SK-N-MC (cell line): ENCODE measurements around the gene ZNF784.

Experiments used
- EZH2 ChIP-seq: fragments of 200-600 bp; sonication (generic); IDR thresholded peaks from one replicate; pipeline ENCODE4 v1.6.1; 2017; ENCODE audit warnings: antibody characterized with exemption
- FOXP2 ChIP-seq: optimal IDR thresholded peaks from 2 replicates; pipeline ENCODE3; 2011; ENCODE audit warnings: mild to moderate bottlenecking, moderate library complexity; ENCODE audit not compliant: insufficient read depth; ENCODE audit errors: extremely low read length, control extremely low read depth
- POLR2AphosphoS5 ChIP-seq: IDR thresholded peaks from 2 replicates; pipeline ENCODE4 v1.6.1; 2012; ENCODE audit warnings: mild to moderate bottlenecking, low read depth, low read length, borderline replicate concordance

- no peak for TF ChIP-seq POLR2AphosphoS5
- no peak for TF ChIP-seq EZH2
- no peak for TF ChIP-seq FOXP2
Measured at GRCh38 chr19:55578761-55579747, 45.3 kb downstream of the ZNF784 start.
